Activated naive CD4-positive, alpha-beta T cell treated with anti-CD3 and anti-CD28 coated beads for 36 hours (primary cell): Measurements from ENCODE around the gene CD82. TPM values are rescaled to one million over a fixed set of nuclear protein-coding genes. Genes with fewer than 3 reads are reported as not detected.

Experiments
- CTCF ChIA-PET: fragments of 350-600 bp; sonication (Branson Sonifier 250); formaldehyde crosslinking; loops from one replicate; lab custom pipeline; 2021; ENCODE audit warnings: antibody characterized with exemption; lab: Charles Lee
- DNase-seq: peaks from one replicate; pipeline ENCODE4 v3.0.0-alpha.2; 2020
- H3K27ac Mint-ChIP-seq: one replicate; pipeline ENCODE4 v1.8.0; 2021; ENCODE audit warnings: mild to moderate bottlenecking, mixed read lengths
- H3K27me3 Mint-ChIP-seq: one replicate; pipeline ENCODE4 v1.8.0; 2021; ENCODE audit warnings: low read depth, mixed read lengths
- H3K36me3 Mint-ChIP-seq: one replicate; pipeline ENCODE4 v1.8.0; 2021; ENCODE audit warnings: low read depth, mixed read lengths
- H3K4me1 Mint-ChIP-seq: one replicate; pipeline ENCODE4 v1.8.0; 2021; ENCODE audit warnings: low read depth, mixed read lengths
- H3K4me3 Mint-ChIP-seq: one replicate; pipeline ENCODE4 v1.8.0; 2021; ENCODE audit warnings: mild to moderate bottlenecking, moderate library complexity, mixed read lengths
- H3K9me3 Mint-ChIP-seq: one replicate; pipeline ENCODE4 v1.8.0; 2021; ENCODE audit warnings: mixed read lengths
- intact Hi-C: fragments of 100-400 bp; cut with micrococcal nuclease; formaldehyde crosslinking; loops from one replicate; pipeline ENCODE4 v1.15.1; 2023
- total RNA-seq, 2 experiments: library from RNA; stranded (reverse); gene quantifications; one replicate each; pipeline ENCODE4 v1.2.3, GENCODE V29; 2021

Gene CD82
- total RNA-seq, 2 experiments from 2014 or later: 140 to 141 TPM

- Mint-ChIP-seq H3K4me3 (no peak overlapping the region), H3K9me3 (no peaks in the 10 kb centered on the region), H3K36me3 (peaks cover 29% of the 10 kb centered on the region), H3K27ac (peak overlapping the region; percentile 88), H3K4me1 (peaks cover 83% of the 10 kb centered on the region), H3K27me3 (no peaks in the 10 kb centered on the region)
- intact Hi-C loops: loop anchor here (1.0 kb wide), 3 partner anchors 14 to 32 kb away; partner anchors contain the start of gene CD82
- CTCF ChIA-PET: interaction anchor here (0.6 to 2.1 kb wide), 4 partner anchors 14 to 481 kb away, joined by 4 to 10 read pairs (median 4); no protein-coding TSS in a partner anchor
- DNase-seq: no peak
These were observed 32.0 kb downstream of the CD82 start for GRCh38 chr11:44597358-44598012.

GRCh38 chr11:44598831-44599230, 33.4 kb downstream of the CD82 start:
- Mint-ChIP-seq H3K4me1 (peaks cover 80% of the 10 kb centered on the region), H3K4me3 (no peak overlapping the region), H3K9me3 (no peaks in the 10 kb centered on the region), H3K27ac (no peak overlapping the region), H3K36me3 (peaks cover 29% of the 10 kb centered on the region), H3K27me3 (no peaks in the 10 kb centered on the region)
- no peak for DNase-seq
- intact Hi-C loops: no loop called here
- CTCF ChIA-PET: interaction anchor here (1.0 to 2.1 kb wide), 3 partner anchors 20 to 42 kb away, joined by 3 to 10 read pairs (median 4); no protein-coding TSS in a partner anchor

GRCh38 chr11:44600261-44600660, 34.8 kb downstream of the CD82 start:
- H3K9me3 Mint-ChIP-seq: no peaks in the 10 kb centered on the region
- intact Hi-C loops: no loop called here
- H3K4me1 Mint-ChIP-seq: peaks cover 76% of the 10 kb centered on the region
- peak overlapping the region; percentile 66 for H3K27ac Mint-ChIP-seq
- no peak for DNase-seq
- H3K36me3 Mint-ChIP-seq: peaks cover 31% of the 10 kb centered on the region
- H3K27me3 Mint-ChIP-seq: no peaks in the 10 kb centered on the region
- no peak overlapping the region for H3K4me3 Mint-ChIP-seq
- CTCF ChIA-PET: interaction anchor here (1.0 to 1.3 kb wide), 2 partner anchors 41 to 44 kb away, joined by 4 to 5 read pairs; no protein-coding TSS in a partner anchor

- H3K9me3 Mint-ChIP-seq: no peaks in the 10 kb centered on the region
- peak overlapping the region; percentile 66 for H3K27ac Mint-ChIP-seq
- no peak overlapping the region for H3K4me3 Mint-ChIP-seq
- DNase-seq: no peak
- H3K36me3 Mint-ChIP-seq: peaks cover 35% of the 10 kb centered on the region
- no peaks in the 10 kb centered on the region for H3K27me3 Mint-ChIP-seq
- peaks cover 76% of the 10 kb centered on the region for H3K4me1 Mint-ChIP-seq
- intact Hi-C loops: no loop called here
- CTCF ChIA-PET: interaction anchor here (1.0 to 1.3 kb wide), 3 partner anchors 23 to 44 kb away, joined by 4 to 5 read pairs (median 4); no protein-coding TSS in a partner anchor
These were observed 35.4 kb downstream of the CD82 start for GRCh38 chr11:44600839-44601383.

GRCh38 chr11:44601471-44602370, 36.3 kb downstream of the CD82 start:
- Mint-ChIP-seq H3K36me3 (peaks cover 39% of the 10 kb centered on the region), H3K4me1 (peaks cover 76% of the 10 kb centered on the region), H3K27ac (peak overlapping the region; percentile 66), H3K27me3 (no peaks in the 10 kb centered on the region), H3K4me3 (no peak overlapping the region), H3K9me3 (no peaks in the 10 kb centered on the region)
- CTCF ChIA-PET: interaction anchor here (0.8 to 1.6 kb wide), 6 partner anchors 12 to 45 kb away, joined by 3 to 9 read pairs (median 4); no protein-coding TSS in a partner anchor
- DNase-seq: peak; percentile 47
- intact Hi-C loops: no loop called here

- peaks cover 46% of the 10 kb centered on the region for H3K36me3 Mint-ChIP-seq
- no peaks in the 10 kb centered on the region for H3K9me3 Mint-ChIP-seq
- CTCF ChIA-PET: interaction anchor here (0.9 to 2.9 kb wide), 4 partner anchors 11 to 47 kb away, joined by 4 to 9 read pairs (median 6); no protein-coding TSS in a partner anchor
- no peak overlapping the region for H3K4me3 Mint-ChIP-seq
- peak overlapping the region; percentile 59 for H3K27ac Mint-ChIP-seq
- H3K27me3 Mint-ChIP-seq: no peaks in the 10 kb centered on the region
- no peak for DNase-seq
- intact Hi-C loops: no loop called here
- H3K4me1 Mint-ChIP-seq: peaks cover 77% of the 10 kb centered on the region
These were observed 37.4 kb downstream of the CD82 start for GRCh38 chr11:44602891-44603310.

GRCh38 chr11:44604171-44604581, 38.7 kb downstream of the CD82 start:
- Mint-ChIP-seq H3K27ac (peak overlapping the region; percentile 68), H3K4me3 (no peak overlapping the region), H3K27me3 (no peaks in the 10 kb centered on the region), H3K9me3 (no peaks in the 10 kb centered on the region), H3K36me3 (peaks cover 52% of the 10 kb centered on the region), H3K4me1 (peaks cover 86% of the 10 kb centered on the region)
- DNase-seq: no peak
- intact Hi-C loops: no loop called here
- CTCF ChIA-PET: interaction anchor here (2.9 kb wide), 1 partner anchor 48 kb away, joined by 7 read pairs; no protein-coding TSS in a partner anchor

- Mint-ChIP-seq H3K9me3 (no peaks in the 10 kb centered on the region), H3K4me3 (no peak overlapping the region), H3K4me1 (peaks cover 90% of the 10 kb centered on the region), H3K27ac (peak overlapping the region; percentile 18), H3K36me3 (peaks cover 53% of the 10 kb centered on the region), H3K27me3 (no peaks in the 10 kb centered on the region)
- CTCF ChIA-PET: interaction anchor here (2.9 kb wide), 1 partner anchor 49 kb away, joined by 7 read pairs; no protein-coding TSS in a partner anchor
- no peak for DNase-seq
- intact Hi-C loops: no loop called here
These were observed 39.7 kb downstream of the CD82 start for GRCh38 chr11:44605068-44605708.

- Mint-ChIP-seq H3K4me3 (no peak overlapping the region), H3K27ac (no peak overlapping the region), H3K9me3 (no peaks in the 10 kb centered on the region), H3K27me3 (no peaks in the 10 kb centered on the region), H3K4me1 (peaks cover 86% of the 10 kb centered on the region), H3K36me3 (peaks cover 53% of the 10 kb centered on the region)
- DNase-seq: no peak
- intact Hi-C loops: no loop called here
- CTCF ChIA-PET: interaction anchor here (1.5 to 2.9 kb wide), 2 partner anchors 11 to 50 kb away, joined by 4 to 7 read pairs; no protein-coding TSS in a partner anchor
These were observed 40.5 kb downstream of the CD82 start for GRCh38 chr11:44605965-44606364.

GRCh38 chr11:44606472-44606871, 41.0 kb downstream of the CD82 start:
- Mint-ChIP-seq H3K36me3 (peaks cover 50% of the 10 kb centered on the region), H3K4me3 (no peak overlapping the region), H3K27ac (peak overlapping the region; percentile 77), H3K4me1 (peaks cover 86% of the 10 kb centered on the region), H3K9me3 (no peaks in the 10 kb centered on the region), H3K27me3 (no peaks in the 10 kb centered on the region)
- DNase-seq: no peak
- CTCF ChIA-PET: interaction anchor here (1.5 kb wide), 2 partner anchors 11 to 49 kb away, joined by 4 to 5 read pairs; no protein-coding TSS in a partner anchor
- intact Hi-C loops: no loop called here

- Mint-ChIP-seq H3K27ac (peak overlapping the region; percentile 77), H3K36me3 (peaks cover 50% of the 10 kb centered on the region), H3K4me1 (peaks cover 85% of the 10 kb centered on the region), H3K4me3 (no peak overlapping the region), H3K9me3 (no peaks in the 10 kb centered on the region), H3K27me3 (no peaks in the 10 kb centered on the region)
- CTCF ChIA-PET: interaction anchor here (0.6 to 1.5 kb wide), 7 partner anchors 8 to 50 kb away, joined by 3 to 5 read pairs (median 4); no protein-coding TSS in a partner anchor
- intact Hi-C loops: no loop called here
- peak; percentile 48 for DNase-seq
These were observed 42.0 kb downstream of the CD82 start for GRCh38 chr11:44607319-44607962.
